ENCODE measurements around the gene SLC6A15.

The SLC6A15 gene

GRCh38 chr12:84912198-84913128, at the start of gene SLC6A15:
Gene SLC6A15 (minus strand): TSS chr12:84912799. CDS start chr12:84892120, 20,679 bp downstream.
- DNase-seq: peak; percentile 44

GRCh38 chr12:84960918-84961317, 48.3 kb upstream of the SLC6A15 start:
- no peak for DNase-seq

GRCh38 chr12:84955298-84955697, 42.7 kb upstream of the SLC6A15 start:
- no peak for DNase-seq

DNA sequence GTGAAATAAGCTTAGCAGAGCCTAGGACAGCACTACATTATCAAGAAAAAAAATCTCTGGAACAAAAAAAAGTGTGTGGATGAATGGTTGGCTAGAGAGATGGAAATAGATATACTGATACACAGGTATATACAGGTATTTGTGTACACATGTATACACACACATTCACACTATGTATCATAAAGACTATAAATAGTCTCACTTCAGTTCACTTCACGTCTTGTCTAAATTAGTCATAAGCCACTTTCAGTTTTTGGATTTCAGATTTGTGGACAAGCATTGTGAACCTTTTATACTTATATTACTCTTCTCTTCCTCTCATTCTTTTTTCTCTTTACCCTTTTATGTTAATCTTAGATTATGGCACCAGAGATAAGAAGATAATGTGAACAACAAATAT, 41.8 kb upstream of the SLC6A15 start:
- DNase-seq: no peak

GRCh38 chr12:84950971-84951546, 38.5 kb upstream of the SLC6A15 start:
- DNase-seq: no peak

DNA sequence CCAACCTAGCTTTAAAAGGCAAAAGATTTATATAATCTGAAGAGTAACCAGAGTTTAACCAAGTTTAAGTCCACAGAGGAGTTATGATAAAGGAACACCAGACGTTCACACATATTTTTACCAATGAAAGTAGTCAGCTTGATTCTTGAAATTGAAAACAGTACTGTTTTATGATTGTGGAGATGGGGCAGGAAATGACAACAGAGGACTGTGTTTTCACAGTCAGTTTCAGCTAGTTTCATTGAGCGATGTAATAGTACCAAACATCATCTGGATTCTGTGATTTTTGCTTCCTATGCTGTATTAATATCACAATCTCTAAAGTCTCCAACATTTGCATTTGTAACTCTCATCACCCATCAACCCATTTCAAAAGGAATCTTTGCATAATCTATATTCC, 34.2 kb upstream of the SLC6A15 start:
- DNase-seq: no peak

- no peak for DNase-seq
Measured at GRCh38 chr12:84937415-84937814, 24.8 kb upstream of the SLC6A15 start.

GRCh38 chr12:84929501-84929900, 16.9 kb upstream of the SLC6A15 start:
- no peak for DNase-seq

GRCh38 chr12:84924981-84925380, 12.4 kb upstream of the SLC6A15 start:
- DNase-seq: no peak

GRCh38 chr12:84922693-84923092, 10.1 kb upstream of the SLC6A15 start:
- no peak for DNase-seq

DNA sequence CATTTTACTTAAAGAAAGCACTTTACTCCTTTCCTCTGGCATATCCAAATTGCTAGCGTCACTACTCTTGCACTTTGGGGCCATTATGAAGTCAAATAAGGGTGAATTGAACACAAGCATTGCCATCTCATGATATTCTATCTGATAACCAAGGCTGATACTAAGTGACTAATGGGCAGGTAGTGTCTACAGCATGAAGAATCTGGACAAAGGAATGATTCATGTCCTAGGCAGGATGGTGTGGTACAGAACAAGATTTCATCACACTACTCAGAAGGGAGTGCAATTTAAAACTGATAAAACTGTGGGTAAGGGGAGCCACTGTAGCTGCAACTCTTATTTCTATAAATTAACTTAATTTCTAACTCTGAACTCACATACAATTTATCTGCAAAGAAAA, 7.7 kb upstream of the SLC6A15 start:
- no peak for DNase-seq

DNA sequence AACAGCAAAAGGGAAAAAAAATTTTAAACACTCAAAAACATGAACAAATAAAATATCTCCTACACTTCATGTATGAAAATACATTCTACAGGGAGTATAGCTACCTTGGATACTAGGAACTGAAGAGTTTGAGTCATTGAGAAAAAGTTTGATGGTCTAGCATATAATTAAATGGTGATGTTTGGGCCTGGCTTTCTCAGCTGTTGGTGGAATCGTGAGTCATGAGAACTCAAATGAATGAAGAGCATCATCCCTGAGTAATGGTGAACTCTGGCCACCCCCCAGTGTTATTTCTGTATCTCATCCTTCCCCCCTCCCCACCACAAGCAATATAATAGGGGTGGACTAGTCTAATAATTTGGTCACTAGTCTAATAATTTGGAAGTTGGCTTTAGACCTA, 6.7 kb upstream of the SLC6A15 start:
- DNase-seq: no peak

DNA sequence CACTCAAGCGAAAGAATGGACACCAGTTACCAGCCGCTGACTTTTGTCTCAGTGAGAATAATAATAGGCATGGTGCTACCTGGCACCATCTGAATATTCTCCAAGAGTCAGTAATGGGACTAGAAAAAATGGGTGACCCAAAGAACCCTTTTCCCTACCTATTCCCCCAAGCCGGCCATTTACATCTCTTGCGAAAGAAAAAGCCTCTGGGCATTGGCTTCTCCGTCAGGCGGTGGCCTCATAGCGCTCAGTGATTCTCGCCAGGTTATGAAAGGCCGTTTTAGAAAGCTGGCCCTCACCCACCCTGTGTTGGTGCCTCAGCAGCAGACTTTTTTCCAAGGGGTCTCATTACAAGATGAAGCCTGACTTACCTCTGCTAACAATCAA, 523 bp upstream of the SLC6A15 start:
- no peak for DNase-seq

DNA sequence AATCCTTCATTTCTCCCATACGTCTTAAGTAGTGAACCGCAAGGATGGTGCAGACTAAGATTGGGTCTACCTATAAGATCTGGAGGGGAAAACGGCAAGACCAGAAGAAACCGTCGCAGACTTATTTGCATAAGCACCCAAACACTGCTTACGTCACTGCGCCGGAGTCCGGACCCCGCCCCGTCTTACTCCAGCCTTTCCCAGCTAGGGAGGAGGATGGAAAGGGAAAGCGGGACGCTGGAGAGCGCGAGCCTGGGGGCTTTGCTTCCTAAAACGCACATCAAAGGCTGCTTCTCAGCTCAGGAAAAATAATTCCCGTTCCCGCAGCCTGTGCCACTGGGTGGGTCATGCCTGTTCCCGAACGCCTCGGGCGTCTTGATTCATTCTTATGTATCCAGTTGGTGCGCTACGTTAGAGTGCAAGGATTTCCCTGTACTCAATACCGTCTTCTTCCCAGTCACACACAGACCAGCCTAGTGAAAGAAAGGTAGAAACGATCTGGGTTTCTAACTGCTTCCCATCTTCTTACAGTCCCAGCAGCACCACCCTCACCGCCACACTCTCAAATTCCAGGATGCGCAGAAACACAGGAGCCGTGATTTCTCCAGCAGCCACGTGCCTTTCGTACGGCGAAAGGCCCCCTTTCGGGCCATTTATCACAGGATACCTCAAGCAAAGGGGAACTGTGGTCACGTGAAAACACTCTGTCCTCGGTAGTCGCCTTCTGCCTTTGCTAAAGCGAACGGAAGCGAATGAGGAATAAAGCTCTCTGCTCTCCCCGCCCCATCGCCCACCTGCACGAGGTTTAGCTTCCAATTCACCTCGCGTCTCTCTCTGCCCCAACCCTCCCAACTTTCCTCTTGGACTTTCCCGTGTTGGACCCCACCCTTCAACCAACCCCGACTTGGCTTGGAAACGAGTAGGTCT, 1.1 kb downstream of the SLC6A15 start:
- DNase-seq: peak; percentile 53

- DNase-seq: peak; percentile 26
Measured at GRCh38 chr12:84910549-84911241, 1.9 kb downstream of the SLC6A15 start.

DNA sequence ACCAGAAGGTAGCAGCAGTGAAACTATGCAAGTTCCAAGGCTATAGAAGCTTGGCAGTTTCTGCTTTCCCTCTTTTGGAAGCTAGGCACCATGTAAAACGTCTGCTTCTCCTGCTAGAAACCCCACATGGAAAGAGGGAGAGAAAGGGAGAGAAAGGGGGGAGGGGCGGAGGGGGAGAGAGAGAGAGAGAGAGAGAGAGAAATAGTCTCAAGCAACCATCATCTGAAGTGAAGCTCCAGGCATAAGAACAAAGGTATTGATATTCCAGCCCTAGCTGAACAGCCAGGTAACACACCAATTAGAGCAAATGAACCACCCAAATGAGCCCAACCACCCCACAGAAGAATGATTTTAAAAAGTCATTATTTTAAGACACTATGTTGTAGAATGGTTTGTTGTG, 8.5 kb downstream of the SLC6A15 start:
- DNase-seq: no peak

GRCh38 chr12:84891106-84891838, 21.3 kb downstream of the SLC6A15 start:
- DNase-seq: no peak

DNA sequence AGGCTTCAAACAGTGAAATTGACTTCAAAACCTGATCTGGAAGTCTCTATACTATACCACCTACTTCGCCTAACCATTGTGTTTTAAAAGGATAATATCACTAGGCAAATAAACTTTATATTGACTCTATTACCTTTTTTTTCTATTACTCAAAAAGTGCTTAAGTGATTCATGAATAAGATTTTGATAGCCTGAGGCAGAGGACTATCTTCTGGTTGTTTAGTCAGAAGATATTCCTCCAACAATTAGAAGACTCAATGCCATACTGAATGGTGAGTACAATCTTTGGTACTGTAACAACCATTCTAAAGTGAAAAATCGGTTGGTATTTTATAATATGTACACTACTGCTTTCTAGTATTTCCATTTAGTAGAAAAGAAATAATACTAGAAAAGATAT, 22.8 kb downstream of the SLC6A15 start:
- DNase-seq: no peak

DNA sequence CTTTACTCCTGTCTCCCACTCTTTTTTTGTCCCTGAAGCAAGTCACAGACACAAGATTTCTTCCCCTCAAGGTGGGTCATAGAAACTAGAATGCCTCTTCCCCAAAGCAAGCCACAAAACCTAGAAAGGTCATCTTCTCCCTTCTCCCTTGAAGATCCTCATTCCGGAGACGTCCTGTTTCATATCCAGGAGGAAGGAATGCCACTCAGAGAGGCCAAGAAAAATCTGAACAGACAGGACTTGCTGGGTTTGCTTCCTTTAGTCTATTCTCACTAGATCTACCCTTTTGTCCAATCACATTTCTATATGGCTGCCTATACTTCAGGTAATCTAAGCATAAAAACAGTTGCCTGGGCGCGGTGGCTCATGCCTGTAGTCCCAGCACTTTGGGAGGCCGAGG, 23.7 kb downstream of the SLC6A15 start:
- DNase-seq: no peak

GRCh38 chr12:84877340-84877739, 35.3 kb downstream of the SLC6A15 start:
- DNase-seq: no peak

DNA sequence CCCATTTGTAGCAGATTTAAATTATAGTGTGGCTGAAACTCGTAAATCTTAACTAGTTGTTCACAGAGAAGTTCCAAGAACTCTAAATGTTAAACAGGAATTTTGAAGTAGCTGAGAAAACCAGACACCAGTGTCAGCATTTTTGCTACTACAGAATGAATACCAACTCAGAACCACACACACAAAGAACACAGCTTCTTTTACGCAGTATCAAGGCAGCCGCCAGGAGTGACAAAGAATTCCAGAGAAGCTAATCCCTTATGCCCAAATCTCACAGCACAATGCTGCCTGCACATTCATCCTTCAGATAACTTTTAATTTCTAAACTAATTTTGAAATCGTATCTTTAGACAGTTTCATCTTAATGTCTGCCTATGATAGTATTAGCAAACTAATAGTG, 37.4 kb downstream of the SLC6A15 start:
- no peak for DNase-seq

DNA sequence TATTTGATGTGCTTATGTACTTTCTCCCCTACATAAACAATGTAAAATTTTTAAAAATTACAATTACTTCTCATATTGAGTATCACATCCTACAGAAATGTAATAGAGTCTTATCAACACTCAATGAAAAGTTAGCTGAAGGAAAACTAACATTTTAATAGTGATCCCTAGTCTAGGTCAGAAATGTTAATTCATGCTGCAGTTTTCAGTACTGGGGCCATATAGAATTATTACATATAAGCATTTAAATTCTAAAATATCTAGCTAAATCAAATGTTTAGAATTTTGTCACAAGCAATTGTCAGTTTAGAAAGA, 37.8 kb downstream of the SLC6A15 start:
- no peak for DNase-seq

All from NCI-H524 treated with DMSO at 0.1 percent for 48 hours (cell line).